SK-N-DZ (cell line): ENCODE results near the gene EPN3.
A peak's percentile ranks its signal among the peaks of the same experiment; 100 is the strongest.

Experiments
- DNase-seq: peaks from one replicate; pipeline ENCODE4 v3.0.0-alpha.2; 2015; ENCODE audit warnings: low spot score

Gene EPN3

DNA sequence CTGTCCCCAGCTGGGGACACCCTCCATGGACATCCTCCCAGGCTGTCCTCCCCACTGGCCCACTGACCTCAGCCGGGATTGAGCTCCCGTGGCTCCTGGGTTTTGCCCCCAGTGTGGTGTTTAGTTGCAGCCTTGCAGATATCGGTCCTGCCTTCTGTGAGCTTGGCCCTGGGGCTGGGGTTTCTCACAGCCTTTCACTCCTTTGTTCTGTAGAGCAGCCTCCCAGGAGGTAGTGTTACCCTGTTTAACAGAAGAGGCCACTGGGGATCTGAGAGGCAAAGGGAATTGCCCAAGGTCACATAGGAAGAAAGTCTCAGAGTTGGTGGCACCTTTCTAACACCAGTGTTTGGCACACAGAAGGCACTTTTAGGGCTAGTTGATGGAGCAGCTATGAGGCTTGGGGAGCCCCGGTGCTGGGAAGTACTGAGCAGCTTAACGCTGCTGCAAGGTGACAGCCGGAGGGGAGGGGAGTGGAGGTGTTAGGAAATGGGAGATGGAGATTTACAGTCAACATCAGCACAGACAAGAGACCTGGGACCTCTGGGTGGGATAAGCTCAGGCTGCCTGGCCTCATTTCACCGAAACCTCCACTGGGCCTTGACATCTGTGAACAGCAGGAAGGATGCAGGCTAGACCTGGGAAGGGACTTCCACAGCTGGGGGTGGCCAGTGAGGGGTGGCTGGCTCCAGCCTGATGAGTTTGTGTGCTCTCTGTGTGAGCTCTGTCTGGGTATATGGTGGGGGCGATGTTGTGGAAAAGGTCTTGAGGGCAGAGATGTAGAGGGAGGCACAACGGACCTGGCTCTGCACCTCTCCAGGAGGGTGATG, 54.1 kb downstream of the EPN3 start:
- DNase-seq, result no peak

DNA sequence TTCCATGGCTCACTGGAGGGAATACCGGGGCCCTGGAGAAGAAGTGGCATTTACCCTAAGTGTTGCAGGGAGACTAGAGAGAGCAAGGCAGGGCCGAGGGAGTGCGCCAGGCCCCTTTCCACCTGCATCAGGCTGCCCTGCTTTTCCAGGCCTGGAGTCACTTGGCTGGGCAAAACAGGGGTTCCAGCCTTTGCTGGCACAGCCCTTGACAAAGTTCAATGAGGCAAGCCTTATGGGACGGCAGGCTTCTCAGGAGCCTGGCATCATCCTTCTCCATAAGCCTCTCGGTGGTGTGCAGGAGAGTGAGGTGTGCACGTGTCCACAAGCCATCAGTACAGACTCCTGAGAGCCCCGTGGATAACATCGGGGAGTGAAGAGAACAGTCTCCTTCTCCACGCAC, 55.0 kb downstream of the EPN3 start:
- no peak for DNase-seq

- no peak for DNase-seq
Observed at GRCh38 chr17:50588391-50589049, 56.0 kb downstream of the EPN3 start.

DNA sequence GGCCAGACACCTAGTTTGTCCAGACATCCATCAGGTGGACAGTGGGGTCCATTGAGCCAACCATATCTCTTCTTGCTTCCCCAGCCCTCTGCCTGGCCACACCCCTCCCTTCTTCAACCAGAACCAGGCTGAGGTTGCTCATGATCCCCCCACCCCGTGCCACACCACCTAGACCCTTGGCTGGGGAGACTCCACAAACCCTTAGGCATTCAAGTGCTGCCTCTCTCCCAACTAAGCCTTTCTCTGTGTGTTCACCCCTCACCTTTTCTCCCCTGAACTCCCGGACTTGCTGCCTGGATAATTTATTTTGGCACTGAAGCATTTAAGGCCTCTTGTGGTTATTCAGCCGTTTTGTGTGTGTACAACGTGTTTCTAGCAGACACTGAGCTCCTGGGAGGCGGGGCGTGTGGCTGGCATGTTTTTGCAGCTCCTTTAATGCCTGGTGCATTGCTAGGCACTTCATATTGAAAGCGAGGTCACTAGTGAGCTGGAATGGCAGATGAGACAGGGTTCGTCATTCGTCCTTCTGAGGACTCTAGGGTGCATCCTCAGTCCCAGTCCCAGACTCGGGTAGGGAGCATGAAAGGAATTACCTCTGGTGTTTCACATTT, 56.7 kb downstream of the EPN3 start:
- no peak for DNase-seq

GRCh38 chr17:50590946-50591737, 58.6 kb downstream of the EPN3 start:
- no peak for DNase-seq

- DNase-seq, result peak; percentile 80
Observed at GRCh38 chr17:50593321-50593720, 60.8 kb downstream of the EPN3 start.
